IMR-90 (cell line): ENCODE results near the gene ZFYVE28. TPM values are rescaled to one million over a fixed set of nuclear protein-coding genes. Genes with fewer than 3 reads are reported as not detected.
A peak's percentile ranks its signal among the peaks of the same experiment; 100 is the strongest.

Experiments used
- ATAC-seq: fragments of 200-7000 bp; cut with Tn5 transposase; 2 replicates; pipeline ENCODE4 v1.9.1; 2020; ENCODE audit warnings: low read depth, mild to moderate bottlenecking, moderate library complexity
- BruUV-seq: library from RNA; stranded (reverse); fragments of 400-500 nt; replicated peaks from 2 replicates; lab custom pipeline; 2021; lab: Mats Ljungman, UMichigan
- CTCF ChIA-PET: fragments of 300-600 bp; formaldehyde crosslinking; extraction: SDS; loops from one replicate; lab custom pipeline; 2021; ENCODE audit warnings: antibody characterized with exemption; lab: Yijun Ruan, JAX
- POLR2A ChIA-PET: fragments of 300-600 bp; sonication (Branson Sonifier 250); formaldehyde crosslinking; loops from one replicate; lab custom pipeline; 2022; ENCODE audit warnings: antibody characterized with exemption; ENCODE audit not compliant: unreplicated experiment; lab: Charles Lee
- DNase-seq: peaks from one replicate; pipeline ENCODE4 v3.0.0; 2013
- H2AFZ ChIP-seq: replicated peaks from 2 replicates; pipeline ENCODE3; 2013; ENCODE audit warnings: low read length, mild to moderate bottlenecking; ENCODE audit not compliant: poor library complexity
- H2AK5ac ChIP-seq: 2 replicates; pipeline ENCODE4 v1.6.1; 2013; ENCODE audit warnings: low read depth, low read length, inconsistent platforms
- H2AK9ac ChIP-seq: replicated peaks from 2 replicates; pipeline ENCODE3; 2013; ENCODE audit warnings: mild to moderate bottlenecking, low read depth, low read length, moderate library complexity; ENCODE audit not compliant: poor library complexity
- H2BK120ac ChIP-seq: 2 replicates; pipeline ENCODE4 v1.6.1; 2013; ENCODE audit warnings: low read depth, low read length, inconsistent platforms
- H2BK15ac ChIP-seq: 3 replicates; pipeline ENCODE4 v1.6.1; 2013; ENCODE audit warnings: low read depth, low read length, inconsistent platforms
- H2BK20ac ChIP-seq: 2 replicates; pipeline ENCODE4 v1.6.1; 2013; ENCODE audit warnings: low read depth, mild to moderate bottlenecking, inconsistent platforms, low read length, moderate library complexity
- H2BK5ac ChIP-seq: 2 replicates; pipeline ENCODE4 v1.6.1; 2013; ENCODE audit warnings: mild to moderate bottlenecking, low read depth, low read length, inconsistent platforms; ENCODE audit not compliant: poor library complexity, severe bottlenecking
- H3K14ac ChIP-seq: replicated peaks from 2 replicates; pipeline ENCODE4 v1.6.1; 2013; ENCODE audit warnings: low read depth, low read length, inconsistent platforms
- H3K18ac ChIP-seq: 2 replicates; pipeline ENCODE4 v1.6.1; 2013; ENCODE audit warnings: low read depth, low read length, control low read depth
- H3K23ac ChIP-seq: 2 replicates; pipeline ENCODE4 v1.6.1; 2013; ENCODE audit warnings: low read depth, low read length, inconsistent platforms
- H3K27ac ChIP-seq: 2 replicates; pipeline ENCODE4 v1.5.1; 2013; ENCODE audit warnings: mild to moderate bottlenecking, control low read depth, low read length; ENCODE audit not compliant: insufficient read depth
- H3K27me3 ChIP-seq: 2 replicates; pipeline ENCODE4 v1.6.1; 2013; ENCODE audit warnings: low read length; ENCODE audit not compliant: control insufficient read depth, insufficient read depth
- H3K36me3 ChIP-seq: 2 replicates; pipeline ENCODE4 v1.6.1; 2013; ENCODE audit warnings: low read length, mixed read lengths; ENCODE audit not compliant: control insufficient read depth, insufficient read depth
- H3K4ac ChIP-seq: 2 replicates; pipeline ENCODE4 v1.6.1; 2013; ENCODE audit warnings: low read depth, low read length, inconsistent platforms
- H3K4me1 ChIP-seq: 2 replicates; pipeline ENCODE4 v1.6.1; 2013; ENCODE audit warnings: low read length, mixed read lengths; ENCODE audit not compliant: control insufficient read depth, insufficient read depth
- H3K4me2 ChIP-seq: 2 replicates; pipeline ENCODE4 v1.6.1; 2013; ENCODE audit warnings: low read depth, mild to moderate bottlenecking, control low read depth, low read length, moderate library complexity
- H3K4me3 ChIP-seq: 2 replicates; pipeline ENCODE4 v1.5.1; 2013; ENCODE audit warnings: low read depth, mild to moderate bottlenecking, control low read depth, low read length, moderate library complexity; ENCODE audit not compliant: insufficient read depth
- H3K56ac ChIP-seq: 2 replicates; pipeline ENCODE4 v1.6.1; 2013; ENCODE audit warnings: low read length, inconsistent platforms; ENCODE audit not compliant: insufficient read depth; ENCODE audit errors: extremely low read depth
- H3K79me1 ChIP-seq, 2 experiments: 2 replicates each; pipeline ENCODE4 v1.6.1; 2013; ENCODE audit warnings: low read length in 2 of 2, inconsistent platforms in 1 of 2, low read depth in 1 of 2
- H3K9ac ChIP-seq: 2 replicates; pipeline ENCODE4 v1.6.1; 2013; ENCODE audit warnings: low read depth, low read length, control low read depth
- H3K9me1 ChIP-seq: 2 replicates; pipeline ENCODE4 v1.6.1; 2013; ENCODE audit warnings: low read length, inconsistent platforms; ENCODE audit not compliant: insufficient read depth
- H3K9me3 ChIP-seq: 2 replicates; pipeline ENCODE4 v1.6.1; 2013; ENCODE audit warnings: low read length; ENCODE audit not compliant: control insufficient read depth, insufficient read depth
- H4K20me1 ChIP-seq: 2 replicates; pipeline ENCODE4 v1.6.1; 2013; ENCODE audit warnings: low read length, inconsistent platforms; ENCODE audit not compliant: insufficient read depth
- H4K5ac ChIP-seq: 2 replicates; pipeline ENCODE4 v1.6.1; 2013; ENCODE audit warnings: mild to moderate bottlenecking, low read depth, low read length, control low read depth
- H4K8ac ChIP-seq, 2 experiments: 2 replicates each; pipeline ENCODE4 v1.6.1; 2013; ENCODE audit warnings: low read depth in 2 of 2, low read length in 2 of 2, control low read depth in 1 of 2, inconsistent platforms in 1 of 2
- H4K91ac ChIP-seq: 2 replicates; pipeline ENCODE4 v1.6.1; 2013; ENCODE audit warnings: low read depth, low read length, inconsistent platforms; ENCODE audit not compliant: insufficient read depth
- BHLHE40 ChIP-seq: fragments of 150-350 bp; IDR thresholded peaks from 2 replicates; pipeline ENCODE4 v1.6.1; 2016; ENCODE audit warnings: mild to moderate bottlenecking, low read depth, low read length
- CEBPB ChIP-seq: IDR thresholded peaks from 2 replicates; pipeline ENCODE4 v1.6.1; 2012; ENCODE audit warnings: low read depth, low read length, improper control_type of control experiment
- CHD1 ChIP-seq: IDR thresholded peaks from 2 replicates; pipeline ENCODE4 v1.6.1; 2012; ENCODE audit warnings: low read depth, low read length, improper control_type of control experiment
- CTCF ChIP-seq: conservative IDR thresholded peaks from 2 replicates; pipeline ENCODE4 v1.5.1; 2012; ENCODE audit warnings: mild to moderate bottlenecking, low read depth, low read length, improper control_type of control experiment
- ELK1 ChIP-seq: fragments of 150-350 bp; IDR thresholded peaks from 2 replicates; pipeline ENCODE4 v1.6.1; 2016; ENCODE audit warnings: low read depth, mild to moderate bottlenecking, low read length, moderate library complexity, borderline replicate concordance
- FOS ChIP-seq: fragments of 150-350 bp; IDR thresholded peaks from 2 replicates; pipeline ENCODE4 v1.6.1; 2016; ENCODE audit warnings: low read depth, low read length
- MAFK ChIP-seq: IDR thresholded peaks from 2 replicates; pipeline ENCODE4 v1.6.1; 2012; ENCODE audit warnings: low read depth, low read length, improper control_type of control experiment
- MAZ ChIP-seq: IDR thresholded peaks from 2 replicates; pipeline ENCODE4 v1.6.1; 2012; ENCODE audit warnings: low read depth, mild to moderate bottlenecking, low read length, improper control_type of control experiment, moderate library complexity, borderline replicate concordance
- MXI1 ChIP-seq: IDR thresholded peaks from 2 replicates; pipeline ENCODE4 v1.6.1; 2012; ENCODE audit warnings: low read depth, mild to moderate bottlenecking, low read length, moderate library complexity, borderline replicate concordance
- NFE2L2 ChIP-seq: fragments of 150-350 bp; IDR thresholded peaks from 2 replicates; pipeline ENCODE4 v1.6.1; 2016; ENCODE audit warnings: low read depth, mild to moderate bottlenecking, low read length
- POLR2A ChIP-seq: IDR thresholded peaks from 2 replicates; pipeline ENCODE4 v1.6.1; 2012; ENCODE audit warnings: mild to moderate bottlenecking, low read depth, low read length
- RAD21 ChIP-seq: IDR thresholded peaks from 2 replicates; pipeline ENCODE4 v1.6.1; 2012; ENCODE audit warnings: low read length, improper control_type of control experiment
- RCOR1 ChIP-seq: IDR thresholded peaks from 2 replicates; pipeline ENCODE4 v1.6.1; 2012; ENCODE audit warnings: mild to moderate bottlenecking, low read length, improper control_type of control experiment; ENCODE audit not compliant: insufficient replicate concordance
- RFX5 ChIP-seq: IDR thresholded peaks from 2 replicates; pipeline ENCODE4 v1.8.0; 2012; ENCODE audit warnings: low read depth, mild to moderate bottlenecking, low read length, moderate library complexity
- SMC3 ChIP-seq: fragments of 150-350 bp; IDR thresholded peaks from 2 replicates; pipeline ENCODE4 v1.6.1; 2016; ENCODE audit warnings: low read depth, mild to moderate bottlenecking, antibody characterized with exemption, low read length, moderate library complexity
- USF2 ChIP-seq: fragments of 150-350 bp; IDR thresholded peaks from 2 replicates; pipeline ENCODE4 v1.6.1; 2017; ENCODE audit warnings: mild to moderate bottlenecking, antibody characterized with exemption, low read length, low read depth
- whole genome bisulfite sequencing, 2 experiments: methylation state at CpG; one replicate each; pipeline versions ENCODE4 v1.1.5 to v1.1.7; 2013; ENCODE audit warnings: missing lambda C conversion rate in 2 of 2; ENCODE audit not compliant: insufficient read length in 1 of 2; ENCODE audit errors: extremely low coverage in 2 of 2; 5-methylcytosine and 5-hydroxymethylcytosine counted together
- dilution Hi-C: fragments of 300-500 bp; cut with HindIII; formaldehyde crosslinking; loops from one replicate; pipeline ENCODE4 v1.14.3; 2018; ENCODE audit warnings: low sequenced_read_pairs; ENCODE audit not compliant: unreplicated experiment
- in situ Hi-C: fragments of 300-500 bp; cut with MboI; formaldehyde crosslinking; loops from 3 replicates; pipeline ENCODE4 v1.14.3; 2019; ENCODE audit warnings: low sequenced_read_pairs, inconsistent platforms, mixed read lengths
- intact Hi-C: fragments of 100-400 bp; cut with micrococcal nuclease; formaldehyde crosslinking; loops from 2 replicates; pipeline ENCODE4 v1.10.0; 2022
- polyA plus RNA-seq, 3 experiments: library from polyadenylated mRNA; depleted of rRNA; stranded (reverse); fragments of >200 nt; gene quantifications; 2 replicates each; pipeline ENCODE4 v1.2.3, GENCODE V29; 2012; ENCODE audit warnings: low replicate concordance in 1 of 3
- total RNA-seq: library from RNA; depleted of rRNA; stranded (reverse); fragments of >200 nt; gene quantifications from 2 replicates; pipeline ENCODE4 v1.2.3, GENCODE V29; 2012

Gene ZFYVE28
- total and polyA plus RNA-seq, 2 of the 4 experiments (the other 2 are of a cell fraction): 0.36 to 1.2 TPM

- dilution Hi-C loops: no loop called here
- intact Hi-C loops: no loop called here
- TF ChIP-seq MXI1 (no peak), USF2 (no peak), FOS (no peak), ELK1 (no peak), BHLHE40 (no peak), POLR2A (no peak), RCOR1 (no peak), RAD21 (no peak), CTCF (no peak), MAZ (no peak), NFE2L2 (no peak), CEBPB (no peak), RFX5 (no peak), MAFK (no peak), SMC3 (no peak), CHD1 (no peak)
- peaks cover 4% of the 10 kb centered on the region; the same call in 1 of the 2 replicates for H3K9me1 ChIP-seq
- 82% methylated on average over 7 of the region's 14 CpGs; no CpG with 5 or more reads in 1 of the 2 experiments for WGBS, 2 experiments
- H3K23ac ChIP-seq: no peak overlapping the region
- ChIA-PET CTCF (no interaction called here), POLR2A (no interaction called here)
- no peak overlapping the region for H2AFZ ChIP-seq
- H3K79me1 ChIP-seq: peaks cover 35 to 70% of the 10 kb centered on the region in 2 experiments
- DNase-seq: no peak
- ATAC-seq: no peak
- H3K27me3 ChIP-seq: no peaks in the 10 kb centered on the region
- H2AK9ac ChIP-seq: peak overlapping the region; percentile 5
- H4K8ac ChIP-seq: no peak overlapping the region
- no peak overlapping the region for H3K4ac ChIP-seq
- H2AK5ac ChIP-seq: no peak overlapping the region
- no peak overlapping the region for H2BK120ac ChIP-seq
- H3K14ac ChIP-seq: no peak overlapping the region
- H3K9me3 ChIP-seq: no peaks in the 10 kb centered on the region
- no peak overlapping the region for H3K9ac ChIP-seq
- H3K4me3 ChIP-seq: no peak overlapping the region
- H3K18ac ChIP-seq: no peak overlapping the region
- H2BK15ac ChIP-seq: no peak overlapping the region
- peaks cover 74% of the 10 kb centered on the region for H4K20me1 ChIP-seq
- in situ Hi-C loops: no loop called here
- H3K56ac ChIP-seq: no peak overlapping the region
- BruUV-seq: no TSS peak
- peaks cover 51% of the 10 kb centered on the region for H3K36me3 ChIP-seq
- no peak overlapping the region for H2BK5ac ChIP-seq
- H3K27ac ChIP-seq: no peak overlapping the region
- no peak overlapping the region for H3K4me2 ChIP-seq
- H4K91ac ChIP-seq: no peak overlapping the region
- no peak overlapping the region for H4K5ac ChIP-seq
- peaks cover 6% of the 10 kb centered on the region; the same call in 1 of the 2 replicates for H3K4me1 ChIP-seq
- no peak overlapping the region for H2BK20ac ChIP-seq
These were observed 160.9 kb downstream of the ZFYVE28 start for GRCh38 chr4:2257361-2258081.
